IMR-90 (cell line): ENCODE measurements around the gene RPS6KA6. TPM values are rescaled to one million over a fixed set of nuclear protein-coding genes. Genes with fewer than 3 reads are reported as not detected.

Source experiments
- ATAC-seq: fragments of 200-7000 bp; cut with Tn5 transposase; 2 replicates; pipeline ENCODE4 v1.9.1; 2020; ENCODE audit warnings: low read depth, mild to moderate bottlenecking, moderate library complexity
- BruUV-seq: library from RNA; stranded (reverse); fragments of 400-500 nt; replicated peaks from 2 replicates; lab custom pipeline; 2021; lab: Mats Ljungman, UMichigan
- CTCF ChIA-PET: fragments of 300-600 bp; formaldehyde crosslinking; extraction: SDS; loops from one replicate; lab custom pipeline; 2021; ENCODE audit warnings: antibody characterized with exemption; lab: Yijun Ruan, JAX
- POLR2A ChIA-PET: fragments of 300-600 bp; sonication (Branson Sonifier 250); formaldehyde crosslinking; loops from one replicate; lab custom pipeline; 2022; ENCODE audit warnings: antibody characterized with exemption; ENCODE audit not compliant: unreplicated experiment; lab: Charles Lee
- DNase-seq: peaks from one replicate; pipeline ENCODE4 v3.0.0; 2013
- H2AFZ ChIP-seq: replicated peaks from 2 replicates; pipeline ENCODE3; 2013; ENCODE audit warnings: low read length, mild to moderate bottlenecking; ENCODE audit not compliant: poor library complexity
- H2AK5ac ChIP-seq: 2 replicates; pipeline ENCODE4 v1.6.1; 2013; ENCODE audit warnings: low read depth, low read length, inconsistent platforms
- H2AK9ac ChIP-seq: replicated peaks from 2 replicates; pipeline ENCODE3; 2013; ENCODE audit warnings: mild to moderate bottlenecking, low read depth, low read length, moderate library complexity; ENCODE audit not compliant: poor library complexity
- H2BK120ac ChIP-seq: 2 replicates; pipeline ENCODE4 v1.6.1; 2013; ENCODE audit warnings: low read depth, low read length, inconsistent platforms
- H2BK15ac ChIP-seq: 3 replicates; pipeline ENCODE4 v1.6.1; 2013; ENCODE audit warnings: low read depth, low read length, inconsistent platforms
- H2BK20ac ChIP-seq: 2 replicates; pipeline ENCODE4 v1.6.1; 2013; ENCODE audit warnings: low read depth, mild to moderate bottlenecking, inconsistent platforms, low read length, moderate library complexity
- H2BK5ac ChIP-seq: 2 replicates; pipeline ENCODE4 v1.6.1; 2013; ENCODE audit warnings: mild to moderate bottlenecking, low read depth, low read length, inconsistent platforms; ENCODE audit not compliant: poor library complexity, severe bottlenecking
- H3K14ac ChIP-seq: replicated peaks from 2 replicates; pipeline ENCODE4 v1.6.1; 2013; ENCODE audit warnings: low read depth, low read length, inconsistent platforms
- H3K18ac ChIP-seq: 2 replicates; pipeline ENCODE4 v1.6.1; 2013; ENCODE audit warnings: low read depth, low read length, control low read depth
- H3K23ac ChIP-seq: 2 replicates; pipeline ENCODE4 v1.6.1; 2013; ENCODE audit warnings: low read depth, low read length, inconsistent platforms
- H3K27ac ChIP-seq: 2 replicates; pipeline ENCODE4 v1.5.1; 2013; ENCODE audit warnings: mild to moderate bottlenecking, control low read depth, low read length; ENCODE audit not compliant: insufficient read depth
- H3K27me3 ChIP-seq: 2 replicates; pipeline ENCODE4 v1.6.1; 2013; ENCODE audit warnings: low read length; ENCODE audit not compliant: control insufficient read depth, insufficient read depth
- H3K36me3 ChIP-seq: 2 replicates; pipeline ENCODE4 v1.6.1; 2013; ENCODE audit warnings: low read length, mixed read lengths; ENCODE audit not compliant: control insufficient read depth, insufficient read depth
- H3K4ac ChIP-seq: 2 replicates; pipeline ENCODE4 v1.6.1; 2013; ENCODE audit warnings: low read depth, low read length, inconsistent platforms
- H3K4me1 ChIP-seq: 2 replicates; pipeline ENCODE4 v1.6.1; 2013; ENCODE audit warnings: low read length, mixed read lengths; ENCODE audit not compliant: control insufficient read depth, insufficient read depth
- H3K4me2 ChIP-seq: 2 replicates; pipeline ENCODE4 v1.6.1; 2013; ENCODE audit warnings: low read depth, mild to moderate bottlenecking, control low read depth, low read length, moderate library complexity
- H3K4me3 ChIP-seq: 2 replicates; pipeline ENCODE4 v1.5.1; 2013; ENCODE audit warnings: low read depth, mild to moderate bottlenecking, control low read depth, low read length, moderate library complexity; ENCODE audit not compliant: insufficient read depth
- H3K56ac ChIP-seq: 2 replicates; pipeline ENCODE4 v1.6.1; 2013; ENCODE audit warnings: low read length, inconsistent platforms; ENCODE audit not compliant: insufficient read depth; ENCODE audit errors: extremely low read depth
- H3K79me1 ChIP-seq, 2 experiments: 2 replicates each; pipeline ENCODE4 v1.6.1; 2013; ENCODE audit warnings: low read length in 2 of 2, inconsistent platforms in 1 of 2, low read depth in 1 of 2
- H3K9ac ChIP-seq: 2 replicates; pipeline ENCODE4 v1.6.1; 2013; ENCODE audit warnings: low read depth, low read length, control low read depth
- H3K9me1 ChIP-seq: 2 replicates; pipeline ENCODE4 v1.6.1; 2013; ENCODE audit warnings: low read length, inconsistent platforms; ENCODE audit not compliant: insufficient read depth
- H3K9me3 ChIP-seq: 2 replicates; pipeline ENCODE4 v1.6.1; 2013; ENCODE audit warnings: low read length; ENCODE audit not compliant: control insufficient read depth, insufficient read depth
- H4K20me1 ChIP-seq: 2 replicates; pipeline ENCODE4 v1.6.1; 2013; ENCODE audit warnings: low read length, inconsistent platforms; ENCODE audit not compliant: insufficient read depth
- H4K5ac ChIP-seq: 2 replicates; pipeline ENCODE4 v1.6.1; 2013; ENCODE audit warnings: mild to moderate bottlenecking, low read depth, low read length, control low read depth
- H4K8ac ChIP-seq, 2 experiments: 2 replicates each; pipeline ENCODE4 v1.6.1; 2013; ENCODE audit warnings: low read depth in 2 of 2, low read length in 2 of 2, control low read depth in 1 of 2, inconsistent platforms in 1 of 2
- H4K91ac ChIP-seq: 2 replicates; pipeline ENCODE4 v1.6.1; 2013; ENCODE audit warnings: low read depth, low read length, inconsistent platforms; ENCODE audit not compliant: insufficient read depth
- BHLHE40 ChIP-seq: fragments of 150-350 bp; IDR thresholded peaks from 2 replicates; pipeline ENCODE4 v1.6.1; 2016; ENCODE audit warnings: mild to moderate bottlenecking, low read depth, low read length
- CEBPB ChIP-seq: IDR thresholded peaks from 2 replicates; pipeline ENCODE4 v1.6.1; 2012; ENCODE audit warnings: low read depth, low read length, improper control_type of control experiment
- FOS ChIP-seq: fragments of 150-350 bp; IDR thresholded peaks from 2 replicates; pipeline ENCODE4 v1.6.1; 2016; ENCODE audit warnings: low read depth, low read length
- MAFK ChIP-seq: IDR thresholded peaks from 2 replicates; pipeline ENCODE4 v1.6.1; 2012; ENCODE audit warnings: low read depth, low read length, improper control_type of control experiment
- MAZ ChIP-seq: IDR thresholded peaks from 2 replicates; pipeline ENCODE4 v1.6.1; 2012; ENCODE audit warnings: low read depth, mild to moderate bottlenecking, low read length, improper control_type of control experiment, moderate library complexity, borderline replicate concordance
- MXI1 ChIP-seq: IDR thresholded peaks from 2 replicates; pipeline ENCODE4 v1.6.1; 2012; ENCODE audit warnings: low read depth, mild to moderate bottlenecking, low read length, moderate library complexity, borderline replicate concordance
- NFE2L2 ChIP-seq: fragments of 150-350 bp; IDR thresholded peaks from 2 replicates; pipeline ENCODE4 v1.6.1; 2016; ENCODE audit warnings: low read depth, mild to moderate bottlenecking, low read length
- POLR2A ChIP-seq: IDR thresholded peaks from 2 replicates; pipeline ENCODE4 v1.6.1; 2012; ENCODE audit warnings: mild to moderate bottlenecking, low read depth, low read length
- RAD21 ChIP-seq: IDR thresholded peaks from 2 replicates; pipeline ENCODE4 v1.6.1; 2012; ENCODE audit warnings: low read length, improper control_type of control experiment
- RCOR1 ChIP-seq: IDR thresholded peaks from 2 replicates; pipeline ENCODE4 v1.6.1; 2012; ENCODE audit warnings: mild to moderate bottlenecking, low read length, improper control_type of control experiment; ENCODE audit not compliant: insufficient replicate concordance
- RFX5 ChIP-seq: IDR thresholded peaks from 2 replicates; pipeline ENCODE4 v1.8.0; 2012; ENCODE audit warnings: low read depth, mild to moderate bottlenecking, low read length, moderate library complexity
- SMC3 ChIP-seq: fragments of 150-350 bp; IDR thresholded peaks from 2 replicates; pipeline ENCODE4 v1.6.1; 2016; ENCODE audit warnings: low read depth, mild to moderate bottlenecking, antibody characterized with exemption, low read length, moderate library complexity
- WGBS, 2 experiments: methylation state at CpG; one replicate each; pipeline versions ENCODE4 v1.1.5 to v1.1.7; 2013; ENCODE audit warnings: missing lambda C conversion rate in 2 of 2; ENCODE audit not compliant: insufficient read length in 1 of 2; ENCODE audit errors: extremely low coverage in 2 of 2; 5-methylcytosine and 5-hydroxymethylcytosine counted together
- dilution Hi-C: fragments of 300-500 bp; cut with HindIII; formaldehyde crosslinking; loops from one replicate; pipeline ENCODE4 v1.14.3; 2018; ENCODE audit warnings: low sequenced_read_pairs; ENCODE audit not compliant: unreplicated experiment
- in situ Hi-C: fragments of 300-500 bp; cut with MboI; formaldehyde crosslinking; loops from 3 replicates; pipeline ENCODE4 v1.14.3; 2019; ENCODE audit warnings: low sequenced_read_pairs, inconsistent platforms, mixed read lengths
- intact Hi-C: fragments of 100-400 bp; cut with micrococcal nuclease; formaldehyde crosslinking; loops from 2 replicates; pipeline ENCODE4 v1.10.0; 2022
- polyA plus RNA-seq, 3 experiments: library from polyadenylated mRNA; depleted of rRNA; stranded (reverse); fragments of >200 nt; gene quantifications; 2 replicates each; pipeline ENCODE4 v1.2.3, GENCODE V29; 2012; ENCODE audit warnings: low replicate concordance in 1 of 3
- total RNA-seq: library from RNA; depleted of rRNA; stranded (reverse); fragments of >200 nt; gene quantifications from 2 replicates; pipeline ENCODE4 v1.2.3, GENCODE V29; 2012
- TF ChIP-seq, protein P1 (sequence below): fragments of 150-350 bp; IDR thresholded peaks from 2 replicates; pipeline ENCODE4 v1.6.1; 2017; ENCODE audit warnings: mild to moderate bottlenecking, antibody characterized with exemption, low read length, low read depth
- TF ChIP-seq, protein P2 (sequence below): conservative IDR thresholded peaks from 2 replicates; pipeline ENCODE4 v1.5.1; 2012; ENCODE audit warnings: mild to moderate bottlenecking, low read depth, low read length, improper control_type of control experiment
- TF ChIP-seq, protein P3 (sequence below): fragments of 150-350 bp; IDR thresholded peaks from 2 replicates; pipeline ENCODE4 v1.6.1; 2016; ENCODE audit warnings: low read depth, mild to moderate bottlenecking, low read length, moderate library complexity, borderline replicate concordance

The RPS6KA6 gene
- total and polyA plus RNA-seq, 2 of the 4 experiments (the other 2 are of a cell fraction): 3.6 to 6.8 TPM

DNA sequence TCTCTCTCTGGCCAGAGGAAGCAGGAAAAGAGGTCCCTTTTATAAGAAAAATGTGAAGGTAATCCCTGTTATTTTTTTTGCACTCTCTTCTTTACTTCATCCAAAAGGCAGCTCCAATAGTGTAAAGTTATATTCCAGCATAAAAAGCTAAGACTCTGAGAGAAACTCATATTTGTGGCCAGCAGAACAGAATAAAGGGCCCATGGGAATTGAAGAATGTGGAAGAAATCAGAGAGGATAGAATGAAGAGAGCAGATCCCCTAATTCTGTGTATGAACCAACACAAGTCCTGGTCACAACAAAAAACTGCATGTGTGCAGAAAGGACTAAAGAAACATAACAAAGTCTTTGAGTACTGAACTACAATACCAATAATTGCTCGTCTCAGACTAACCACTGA lies 22.3 kb downstream of the RPS6KA6 start:
- Histone ChIP-seq H3K27me3 (no peaks in the 10 kb centered on the region), H4K8ac (no peak overlapping the region; a peak in 1 of 4 replicates), H3K4me1 (no peaks in the 10 kb centered on the region), H2AFZ (no peak overlapping the region), H3K23ac (no peak overlapping the region), H2AK5ac (no peak overlapping the region), H3K79me1 (no peaks in the 10 kb centered on the region; a peak in 1 of 4 replicates), H3K27ac (no peak overlapping the region), H3K36me3 (no peaks in the 10 kb centered on the region), H3K9me1 (no peaks in the 10 kb centered on the region), H2BK5ac (no peak overlapping the region), H4K91ac (no peak overlapping the region), H3K4ac (no peak overlapping the region), H2BK120ac (no peak overlapping the region), H3K9me3 (no peaks in the 10 kb centered on the region), H3K9ac (no peak overlapping the region), H4K5ac (no peak overlapping the region), H3K18ac (no peak overlapping the region), H3K14ac (0 out of 2 replicates have a peak overlapping the region, but pooled peaks have one; percentile 28), H2AK9ac (no peak overlapping the region), H3K4me2 (no peak overlapping the region; the same call in 1 of the 2 replicates), H2BK15ac (no peak overlapping the region), H3K56ac (no peak overlapping the region), H2BK20ac (no peak overlapping the region), H3K4me3 (no peak overlapping the region), H4K20me1 (no peaks in the 10 kb centered on the region)
- ChIA-PET POLR2A (no interaction called here), CTCF (no interaction called here)
- ATAC-seq: no peak
- no peak for DNase-seq
- TF ChIP-seq, protein P1, sequence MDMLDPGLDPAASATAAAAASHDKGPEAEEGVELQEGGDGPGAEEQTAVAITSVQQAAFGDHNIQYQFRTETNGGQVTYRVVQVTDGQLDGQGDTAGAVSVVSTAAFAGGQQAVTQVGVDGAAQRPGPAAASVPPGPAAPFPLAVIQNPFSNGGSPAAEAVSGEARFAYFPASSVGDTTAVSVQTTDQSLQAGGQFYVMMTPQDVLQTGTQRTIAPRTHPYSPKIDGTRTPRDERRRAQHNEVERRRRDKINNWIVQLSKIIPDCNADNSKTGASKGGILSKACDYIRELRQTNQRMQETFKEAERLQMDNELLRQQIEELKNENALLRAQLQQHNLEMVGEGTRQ: no peak
- no peak for TF ChIP-seq NFE2L2
- TF ChIP-seq BHLHE40: no peak
- TF ChIP-seq POLR2A: no peak
- TF ChIP-seq RAD21: no peak
- TF ChIP-seq, protein P2, sequence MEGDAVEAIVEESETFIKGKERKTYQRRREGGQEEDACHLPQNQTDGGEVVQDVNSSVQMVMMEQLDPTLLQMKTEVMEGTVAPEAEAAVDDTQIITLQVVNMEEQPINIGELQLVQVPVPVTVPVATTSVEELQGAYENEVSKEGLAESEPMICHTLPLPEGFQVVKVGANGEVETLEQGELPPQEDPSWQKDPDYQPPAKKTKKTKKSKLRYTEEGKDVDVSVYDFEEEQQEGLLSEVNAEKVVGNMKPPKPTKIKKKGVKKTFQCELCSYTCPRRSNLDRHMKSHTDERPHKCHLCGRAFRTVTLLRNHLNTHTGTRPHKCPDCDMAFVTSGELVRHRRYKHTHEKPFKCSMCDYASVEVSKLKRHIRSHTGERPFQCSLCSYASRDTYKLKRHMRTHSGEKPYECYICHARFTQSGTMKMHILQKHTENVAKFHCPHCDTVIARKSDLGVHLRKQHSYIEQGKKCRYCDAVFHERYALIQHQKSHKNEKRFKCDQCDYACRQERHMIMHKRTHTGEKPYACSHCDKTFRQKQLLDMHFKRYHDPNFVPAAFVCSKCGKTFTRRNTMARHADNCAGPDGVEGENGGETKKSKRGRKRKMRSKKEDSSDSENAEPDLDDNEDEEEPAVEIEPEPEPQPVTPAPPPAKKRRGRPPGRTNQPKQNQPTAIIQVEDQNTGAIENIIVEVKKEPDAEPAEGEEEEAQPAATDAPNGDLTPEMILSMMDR: no peak
- TF ChIP-seq, protein P3, sequence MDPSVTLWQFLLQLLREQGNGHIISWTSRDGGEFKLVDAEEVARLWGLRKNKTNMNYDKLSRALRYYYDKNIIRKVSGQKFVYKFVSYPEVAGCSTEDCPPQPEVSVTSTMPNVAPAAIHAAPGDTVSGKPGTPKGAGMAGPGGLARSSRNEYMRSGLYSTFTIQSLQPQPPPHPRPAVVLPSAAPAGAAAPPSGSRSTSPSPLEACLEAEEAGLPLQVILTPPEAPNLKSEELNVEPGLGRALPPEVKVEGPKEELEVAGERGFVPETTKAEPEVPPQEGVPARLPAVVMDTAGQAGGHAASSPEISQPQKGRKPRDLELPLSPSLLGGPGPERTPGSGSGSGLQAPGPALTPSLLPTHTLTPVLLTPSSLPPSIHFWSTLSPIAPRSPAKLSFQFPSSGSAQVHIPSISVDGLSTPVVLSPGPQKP: no peak
- no peak for TF ChIP-seq MXI1
- TF ChIP-seq FOS: no peak
- TF ChIP-seq MAZ: no peak
- no peak for TF ChIP-seq SMC3
- TF ChIP-seq RCOR1: no peak
- no peak for TF ChIP-seq RFX5
- no peak for TF ChIP-seq MAFK
- TF ChIP-seq CEBPB: no peak
- in situ Hi-C loops: no loop called here
- WGBS, 2 experiments: 60% methylated on average over 1 of the region's 1 CpG; no CpG with 5 or more reads in 1 of the 2 experiments
- no TSS peak for BruUV-seq
- intact Hi-C loops: no loop called here
- dilution Hi-C loops: no loop called here
